Spleen (tissue), 11 donors: ENCODE data around the gene SLC38A2. TPM values are rescaled to one million over a fixed set of nuclear protein-coding genes. Genes with fewer than 3 reads are reported as not detected.

Experiments used
- DNase-seq: peaks from one replicate; pipeline ENCODE4 v3.0.0-alpha.2; 2020
- H3K27ac ChIP-seq, 8 donors: fragments of 200-600 bp; sonication (generic) in 7 of 8; 1 replicate in 4 of 8; 2 replicates in 4 of 8; pipeline versions ENCODE4 v1.5.0 to v1.8.0; 2016 to 2021; ENCODE audit warnings: inconsistent platforms in 4 of 8, mild to moderate bottlenecking in 4 of 8, moderate library complexity in 1 of 8
- H3K27me3 ChIP-seq, 7 donors: fragments of 200-600 bp; sonication (generic) in 6 of 7; replicated peaks in 1 of 7; 1 replicate in 4 of 7; 2 replicates in 3 of 7; pipeline versions ENCODE4 v1.5.0 to v1.8.0; 2016 to 2021; ENCODE audit warnings: inconsistent platforms in 3 of 7, mild to moderate bottlenecking in 1 of 7
- H3K36me3 ChIP-seq, 6 donors: fragments of 200-600 bp; sonication (generic) in 5 of 6; 1 replicate in 4 of 6; 2 replicates in 2 of 6; pipeline versions ENCODE4 v1.5.0 to v1.8.0; 2016 to 2021; ENCODE audit warnings: inconsistent platforms in 2 of 6
- H3K4me1 ChIP-seq, 6 donors: fragments of 200-600 bp; sonication (generic) in 5 of 6; 1 replicate in 3 of 6; 2 replicates in 3 of 6; pipeline versions ENCODE4 v1.5.0 to v1.8.0; 2016 to 2021; ENCODE audit warnings: inconsistent platforms in 3 of 6
- H3K4me3 ChIP-seq, 8 donors: fragments of 200-600 bp; sonication (generic) in 7 of 8; 1 replicate in 4 of 8; 2 replicates in 4 of 8; pipeline versions ENCODE4 v1.5.0 to v1.8.0; 2016 to 2021; ENCODE audit warnings: inconsistent platforms in 4 of 8, mild to moderate bottlenecking in 4 of 8, moderate library complexity in 2 of 8
- H3K9me3 ChIP-seq, 8 donors: fragments of 200-600 bp; sonication (generic) in 7 of 8; 1 replicate in 4 of 8; 2 replicates in 4 of 8; pipeline versions ENCODE4 v1.5.0 to v1.8.0; 2016 to 2021; ENCODE audit warnings: inconsistent platforms in 4 of 8
- CTCF ChIP-seq, 11 experiments: fragments of 200-600 bp in 7 of 11; fragments of 450-650 bp in 4 of 11; sonication (generic) in 4 of 11; IDR thresholded peaks in 8 of 11; conservative IDR thresholded peaks in 3 of 11; 1 replicate in 7 of 11; 2 replicates in 4 of 11; pipeline versions ENCODE4 v1.4.0 to v1.8.0; 2016 to 2021; ENCODE audit warnings: antibody characterized with exemption in 11 of 11, inconsistent platforms in 4 of 11, mild to moderate bottlenecking in 1 of 11
- POLR2A ChIP-seq, 3 donors: fragments of 450-650 bp; IDR thresholded peaks; one replicate each; pipeline ENCODE4 v1.5.1; 2017; ENCODE audit warnings: antibody characterized with exemption in 3 of 3, mild to moderate bottlenecking in 1 of 3
- POLR2AphosphoS5 ChIP-seq, 3 donors: sonication (generic); formaldehyde crosslinking; IDR thresholded peaks; one replicate each; pipeline ENCODE4 v1.5.1; 2017; ENCODE audit warnings: antibody characterized with exemption in 3 of 3
- WGBS, 5 donors: extraction: QIAGEN DNeasy Blood & Tissue Kit in 3 of 5; methylation state at CpG; one replicate each; pipeline versions ENCODE4 v1.1.5 to v1.1.7; 2013 to 2018; 5-methylcytosine and 5-hydroxymethylcytosine counted together
- intact Hi-C: fragments of 100-400 bp; cut with DNase I; formaldehyde crosslinking; loops from one replicate; pipeline ENCODE4 v1.15.0; 2023; ENCODE audit warnings: low total_unique reads
- polyA plus RNA-seq, 3 donors: library from polyadenylated mRNA; stranded (reverse); fragments of 200-250 nt; gene quantifications; one replicate each; pipeline ENCODE4 v1.2.1, GENCODE V29; 2013
- total RNA-seq, 7 donors: library from RNA; depleted of rRNA in 3 of 7; stranded (reverse); fragments of >200 nt in 3 of 7; fragmentation: NEBNext Ultra II Directional in 4 of 7; extraction: Animal tissue kit (Norgen Biotek cat#: 25700) in 4 of 7; gene quantifications; one replicate each; pipeline versions ENCODE4 v1.1.0 to v1.2.1, GENCODE V29; 2016 to 2021
- donor health status: healthy with polysubstance abuse.
- donor health status: DM: no; HTN: no; CAD: no; lungs with moderate emphysema.
- donor health status: DM: no; HTN: no; CAD: no.
- donor health status: Bipolar disorder and iron deficiency.
- donor health status: healthy.
- donor health status: DM: no; HTN: no; CAD: no.
- donor health status: DM: yes; HTN: yes; CAD: no.

SLC38A2 gene
- total and polyA plus RNA-seq, 10 donors = 40.7 to 297 (median 151) TPM

- TF ChIP-seq POLR2A (IDR thresholded peaks at IDR 0.05) = no peak
- TF ChIP-seq POLR2AphosphoS5 (IDR thresholded peaks at IDR 0.05) = peak in 1 of 3 donors; percentile 42
- TF ChIP-seq CTCF (IDR thresholded peaks at IDR 0.05 in 8 of 11, conservative IDR thresholded peaks at IDR 0.05 in 3 of 11) = no peak
- Histone ChIP-seq H3K36me3 (peaks cover 0 to 64% (median 56%) of the 10 kb centered on the region in 6 donors), H3K4me3 (no peak overlapping the region), H3K27me3 (no peaks in the 10 kb centered on the region), H3K9me3 (no peaks in the 10 kb centered on the region), H3K27ac (no peak overlapping the region), H3K4me1 (peaks cover 18 to 60% (median 36%) of the 10 kb centered on the region in 6 donors)
- DNase-seq = no peak
- intact Hi-C loops = loop anchor here (5.0 kb wide), 1 partner anchor 303 kb away; no protein-coding TSS in a partner anchor
- 90 to 95% (median 92%) methylated on average over 7 of the region's 7 CpGs for WGBS, 5 donors
These were observed 13.5 kb downstream of the SLC38A2 start for GRCh38 chr12:46358791-46359666.

- intact Hi-C loops = loop anchor here (5.0 kb wide), 1 partner anchor 304 kb away; no protein-coding TSS in a partner anchor
- no peak for DNase-seq
- TF ChIP-seq POLR2AphosphoS5 (IDR thresholded peaks at IDR 0.05) (no peak), CTCF (IDR thresholded peaks at IDR 0.05 in 8 of 11, conservative IDR thresholded peaks at IDR 0.05 in 3 of 11) (no peak)
- Histone ChIP-seq H3K4me1 (peaks cover 18 to 52% (median 29%) of the 10 kb centered on the region in 6 donors), H3K27ac (no peak overlapping the region), H3K36me3 (peaks cover 0 to 57% (median 49%) of the 10 kb centered on the region in 6 donors), H3K9me3 (no peaks in the 10 kb centered on the region), H3K27me3 (no peaks in the 10 kb centered on the region), H3K4me3 (no peak overlapping the region)
These were observed 14.3 kb downstream of the SLC38A2 start for GRCh38 chr12:46358325-46358700.

GRCh38 chr12:46357438-46358324 is 14.9 kb downstream of the SLC38A2 start:
- 47 to 62% (median 53%) methylated on average over 6 of the region's 6 CpGs for WGBS, 5 donors
- Histone ChIP-seq H3K36me3 (peaks cover 0 to 51% (median 42%) of the 10 kb centered on the region in 6 donors), H3K9me3 (no peaks in the 10 kb centered on the region), H3K27me3 (no peaks in the 10 kb centered on the region), H3K4me3 (no peak overlapping the region), H3K4me1 (peaks cover 11 to 46% (median 24%) of the 10 kb centered on the region in 6 donors), H3K27ac (peak overlapping the region in 1 of 8 donors; percentile 10)
- intact Hi-C loops = loop anchor here (5.0 kb wide), 1 partner anchor 305 kb away; no protein-coding TSS in a partner anchor
- no peak for DNase-seq
- TF ChIP-seq POLR2AphosphoS5 (IDR thresholded peaks at IDR 0.05) (peak in 1 of 3 donors; percentile 76), CTCF (IDR thresholded peaks at IDR 0.05 in 8 of 11, conservative IDR thresholded peaks at IDR 0.05 in 3 of 11) (no peak)
